MM.1S (cell line): ENCODE data around the gene GAP43.

Source experiments
- DNase-seq: peaks from one replicate; pipeline ENCODE4 v3.0.0-alpha.2; 2015
- H2AFZ ChIP-seq: fragments of 300-600 bp; sonication (generic); 2 replicates; pipeline ENCODE4 v1.6.0; 2016; ENCODE audit warnings: antibody characterized with exemption, low read length
- H3F3A ChIP-seq: fragments of 300-600 bp; sonication (generic); 2 replicates; pipeline ENCODE4 v1.6.1; 2016; ENCODE audit warnings: mild to moderate bottlenecking, antibody characterized with exemption, low read length, moderate library complexity, mixed read lengths; ENCODE audit not compliant: insufficient read depth
- H3K27ac ChIP-seq: fragments of 300-600 bp; sonication (generic); 2 replicates; pipeline ENCODE4 v1.5.1; 2016; ENCODE audit warnings: mild to moderate bottlenecking, low read length
- H3K27me3 ChIP-seq: fragments of 300-600 bp; sonication (generic); replicated peaks from 2 replicates; pipeline ENCODE4 v1.6.0; 2016; ENCODE audit warnings: low read length; ENCODE audit not compliant: insufficient read depth
- H3K36me3 ChIP-seq: fragments of 300-600 bp; sonication (generic); replicated peaks from 2 replicates; pipeline ENCODE4 v1.6.1; 2016; ENCODE audit warnings: mild to moderate bottlenecking, low read length, mixed read lengths; ENCODE audit not compliant: insufficient read depth
- H3K4me1 ChIP-seq: fragments of 300-600 bp; sonication (generic); 2 replicates; pipeline ENCODE4 v1.6.1; 2016; ENCODE audit warnings: low read length, mixed read lengths
- H3K4me2 ChIP-seq: fragments of 300-600 bp; sonication (generic); 2 replicates; pipeline ENCODE4 v1.6.0; 2016; ENCODE audit warnings: low read depth, low read length
- H3K4me3 ChIP-seq: fragments of 300-600 bp; sonication (generic); 2 replicates; pipeline ENCODE4 v1.5.1; 2016; ENCODE audit warnings: low read length, mixed read lengths
- H3K79me2 ChIP-seq: fragments of 300-600 bp; sonication (generic); 2 replicates; pipeline ENCODE4 v1.6.1; 2016; ENCODE audit warnings: mixed run types, low read length, mixed read lengths
- H3K9ac ChIP-seq: fragments of 300-600 bp; sonication (generic); 2 replicates; pipeline ENCODE4 v1.6.1; 2016; ENCODE audit warnings: low read length, mixed read lengths
- H3K9me2 ChIP-seq: fragments of 300-600 bp; sonication (generic); replicated peaks from 2 replicates; pipeline ENCODE4 v1.6.1; 2016; ENCODE audit warnings: mild to moderate bottlenecking, low read length, mixed read lengths; ENCODE audit not compliant: insufficient read depth
- H3K9me3 ChIP-seq: fragments of 300-600 bp; sonication (generic); replicated peaks from 2 replicates; pipeline ENCODE4 v1.6.1; 2016; ENCODE audit warnings: mild to moderate bottlenecking, low read length, mixed read lengths; ENCODE audit not compliant: insufficient read depth
- H4K20me1 ChIP-seq: fragments of 300-600 bp; sonication (generic); 2 replicates; pipeline ENCODE4 v1.6.1; 2016; ENCODE audit warnings: mild to moderate bottlenecking, low read length, moderate library complexity, mixed read lengths; ENCODE audit not compliant: insufficient read depth
- EZH2 ChIP-seq: fragments of 300-600 bp; sonication (generic); optimal IDR thresholded peaks from 2 replicates; pipeline ENCODE3; 2017; ENCODE audit warnings: low read depth, mild to moderate bottlenecking, antibody characterized with exemption, low read length, mixed read lengths
- EZH2phosphoT487 ChIP-seq: fragments of 300-600 bp; sonication (generic); IDR thresholded peaks from 2 replicates; pipeline ENCODE4 v1.6.1; 2018; ENCODE audit warnings: antibody characterized with exemption, low read length
- TF ChIP-seq, protein P1 (sequence below): fragments of 300-600 bp; sonication (generic); IDR thresholded peaks from 2 replicates; pipeline ENCODE4 v1.5.1; 2016; ENCODE audit warnings: antibody characterized with exemption, low read length, mixed read lengths

GAP43 gene

DNA sequence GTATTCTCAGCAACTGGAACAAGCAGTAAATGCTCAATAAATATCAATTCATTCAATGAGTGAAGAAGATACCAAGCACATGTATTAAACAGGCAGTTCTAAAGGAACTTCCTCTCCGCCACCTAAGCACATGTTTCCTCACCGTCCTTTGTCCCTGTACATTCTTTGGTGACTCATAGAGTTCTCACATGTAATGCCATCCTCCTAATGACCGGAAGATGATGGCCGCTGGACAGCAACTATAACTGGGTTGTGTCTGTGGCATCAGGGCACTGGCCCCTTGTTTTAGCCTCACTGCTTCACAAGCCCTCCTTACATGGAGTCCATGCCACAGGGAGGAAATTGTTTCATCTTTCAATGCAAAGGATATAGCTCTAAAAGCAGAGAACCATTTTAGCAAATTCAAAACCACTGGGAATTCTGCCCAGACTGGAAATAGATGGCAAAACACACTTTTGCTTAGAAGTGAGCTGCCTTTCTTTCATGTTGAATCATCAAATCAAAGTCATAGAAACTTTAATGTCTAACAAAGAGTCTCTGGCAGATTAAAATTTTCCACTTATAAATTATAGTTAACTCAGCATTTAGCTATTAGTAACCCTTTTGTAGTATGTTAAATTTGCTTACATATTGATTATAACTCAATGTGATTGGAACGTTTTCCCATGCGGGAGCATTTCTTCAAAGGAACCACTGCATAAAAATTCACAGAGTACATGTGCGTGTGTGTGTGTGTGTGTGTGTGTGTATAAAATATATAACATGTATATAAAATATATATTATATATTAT, 74.1 kb downstream of the GAP43 start:
- no peak overlapping the region for H2AFZ ChIP-seq
- H3K9me2 ChIP-seq, result no peaks in the 10 kb centered on the region

DNA sequence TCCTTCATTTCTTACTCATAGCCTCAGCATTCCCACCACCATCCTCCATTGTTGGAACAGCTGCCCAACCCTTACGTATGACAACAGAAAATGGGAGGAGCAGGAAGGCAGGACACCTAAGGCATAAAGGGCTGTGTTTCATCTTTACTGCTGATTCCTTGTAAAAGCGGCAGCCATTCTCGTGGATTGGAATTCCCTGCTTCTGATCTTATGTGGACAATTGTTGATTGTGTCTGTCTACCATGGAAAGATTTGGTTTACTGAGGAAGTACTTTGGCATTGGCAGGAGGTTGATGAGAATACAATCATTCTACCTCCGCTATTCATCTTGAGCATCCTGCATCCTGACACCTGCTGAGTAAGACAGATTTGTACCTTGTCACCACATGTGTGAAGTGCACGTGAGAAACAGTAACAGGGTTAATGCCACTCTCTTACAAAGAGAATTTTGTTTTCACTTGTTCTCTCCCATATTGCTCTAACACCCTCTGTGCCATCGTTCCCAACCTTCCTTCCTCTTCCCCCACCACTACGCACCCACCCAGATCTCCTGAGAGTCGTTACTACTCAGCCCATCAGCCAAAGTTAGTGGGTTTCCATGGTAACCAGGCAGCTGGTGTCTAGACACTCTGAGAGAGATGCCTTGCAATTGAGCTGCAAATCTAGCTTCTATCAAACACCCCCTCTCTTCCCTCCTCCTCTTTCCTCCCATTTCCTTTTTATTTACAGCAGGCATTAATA, 75.7 kb downstream of the GAP43 start:
- H4K20me1 ChIP-seq, result no peaks in the 10 kb centered on the region
- no peak overlapping the region for H3K9ac ChIP-seq
- H3F3A ChIP-seq, result no peaks in the 10 kb centered on the region
- no peak overlapping the region for H3K4me3 ChIP-seq
- no peaks in the 10 kb centered on the region for H3K4me1 ChIP-seq
- DNase-seq, result no peak
- H2AFZ ChIP-seq, result no peak overlapping the region
- H3K9me3 ChIP-seq, result no peaks in the 10 kb centered on the region
- no peaks in the 10 kb centered on the region for H3K9me2 ChIP-seq
- no peaks in the 10 kb centered on the region for H3K36me3 ChIP-seq
- no peak overlapping the region for H3K4me2 ChIP-seq
- no peak overlapping the region for H3K27ac ChIP-seq
- H3K79me2 ChIP-seq, result no peaks in the 10 kb centered on the region
- H3K27me3 ChIP-seq, result no peaks in the 10 kb centered on the region
- TF ChIP-seq, protein P1, sequence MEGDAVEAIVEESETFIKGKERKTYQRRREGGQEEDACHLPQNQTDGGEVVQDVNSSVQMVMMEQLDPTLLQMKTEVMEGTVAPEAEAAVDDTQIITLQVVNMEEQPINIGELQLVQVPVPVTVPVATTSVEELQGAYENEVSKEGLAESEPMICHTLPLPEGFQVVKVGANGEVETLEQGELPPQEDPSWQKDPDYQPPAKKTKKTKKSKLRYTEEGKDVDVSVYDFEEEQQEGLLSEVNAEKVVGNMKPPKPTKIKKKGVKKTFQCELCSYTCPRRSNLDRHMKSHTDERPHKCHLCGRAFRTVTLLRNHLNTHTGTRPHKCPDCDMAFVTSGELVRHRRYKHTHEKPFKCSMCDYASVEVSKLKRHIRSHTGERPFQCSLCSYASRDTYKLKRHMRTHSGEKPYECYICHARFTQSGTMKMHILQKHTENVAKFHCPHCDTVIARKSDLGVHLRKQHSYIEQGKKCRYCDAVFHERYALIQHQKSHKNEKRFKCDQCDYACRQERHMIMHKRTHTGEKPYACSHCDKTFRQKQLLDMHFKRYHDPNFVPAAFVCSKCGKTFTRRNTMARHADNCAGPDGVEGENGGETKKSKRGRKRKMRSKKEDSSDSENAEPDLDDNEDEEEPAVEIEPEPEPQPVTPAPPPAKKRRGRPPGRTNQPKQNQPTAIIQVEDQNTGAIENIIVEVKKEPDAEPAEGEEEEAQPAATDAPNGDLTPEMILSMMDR, result no peak
- TF ChIP-seq EZH2 (no peak), EZH2phosphoT487 (no peak)

More for the DNA sequence above, 74.1 kb downstream of the GAP43 start:
- DNase-seq, result no peak
- Histone ChIP-seq H3K4me3 (no peak overlapping the region), H3K9ac (no peak overlapping the region), H3K9me3 (no peaks in the 10 kb centered on the region), H4K20me1 (no peaks in the 10 kb centered on the region), H3K27me3 (no peaks in the 10 kb centered on the region), H3F3A (no peaks in the 10 kb centered on the region), H3K4me1 (no peaks in the 10 kb centered on the region), H3K4me2 (no peak overlapping the region), H3K79me2 (no peaks in the 10 kb centered on the region), H3K36me3 (no peaks in the 10 kb centered on the region), H3K27ac (no peak overlapping the region)
- TF ChIP-seq EZH2phosphoT487, result no peak
- TF ChIP-seq EZH2, result no peak
- TF ChIP-seq, protein P1, result no peak

DNA sequence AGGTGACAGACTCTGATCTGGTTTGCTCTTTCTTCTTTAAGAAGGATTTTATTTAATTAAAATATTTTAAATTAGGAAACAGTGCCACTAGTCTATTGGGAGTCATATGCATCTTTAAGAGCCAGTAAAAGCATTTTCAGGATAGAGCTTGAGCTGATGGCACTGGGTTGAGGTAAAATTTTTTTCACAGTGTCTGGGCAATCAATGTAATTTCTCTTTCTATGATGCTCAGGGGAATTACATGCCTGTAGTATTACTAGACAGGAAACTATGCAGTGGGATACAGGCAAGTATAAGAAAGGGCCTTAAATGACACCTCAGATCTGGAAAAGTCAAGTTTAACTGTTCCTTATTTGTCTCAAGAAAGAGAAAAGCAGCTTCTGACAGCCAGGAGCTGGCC, 76.4 kb downstream of the GAP43 start:
- H3K27ac ChIP-seq, result no peak overlapping the region
- no peaks in the 10 kb centered on the region for H3K36me3 ChIP-seq
- no peak overlapping the region for H3K9ac ChIP-seq
- no peak overlapping the region for H3K4me2 ChIP-seq
- no peaks in the 10 kb centered on the region for H3K9me3 ChIP-seq
- no peaks in the 10 kb centered on the region for H4K20me1 ChIP-seq
- H2AFZ ChIP-seq, result no peak overlapping the region
- H3K79me2 ChIP-seq, result no peaks in the 10 kb centered on the region
- no peak for DNase-seq
- no peak overlapping the region for H3K4me3 ChIP-seq
- TF ChIP-seq, protein P1, result no peak
- TF ChIP-seq EZH2phosphoT487 (no peak), EZH2 (no peak)
- no peaks in the 10 kb centered on the region for H3F3A ChIP-seq
- H3K4me1 ChIP-seq, result no peaks in the 10 kb centered on the region
- no peaks in the 10 kb centered on the region for H3K9me2 ChIP-seq
- no peaks in the 10 kb centered on the region for H3K27me3 ChIP-seq
